DLD1 (cell line): Measurements from ENCODE around the gene PAK2.
"Not testable (repeated sequence)": the region's sequence is repeated elsewhere in the genome, so short reads cannot be mapped to it uniquely, and the experiment has no call there.

ENCODE experiments used
- in situ Hi-C: cut with HindIII; loops from 2 replicates; pipeline ENCODE4 v1.10.0; 2017; ENCODE audit warnings: low sequenced_read_pairs

The PAK2 gene

DNA sequence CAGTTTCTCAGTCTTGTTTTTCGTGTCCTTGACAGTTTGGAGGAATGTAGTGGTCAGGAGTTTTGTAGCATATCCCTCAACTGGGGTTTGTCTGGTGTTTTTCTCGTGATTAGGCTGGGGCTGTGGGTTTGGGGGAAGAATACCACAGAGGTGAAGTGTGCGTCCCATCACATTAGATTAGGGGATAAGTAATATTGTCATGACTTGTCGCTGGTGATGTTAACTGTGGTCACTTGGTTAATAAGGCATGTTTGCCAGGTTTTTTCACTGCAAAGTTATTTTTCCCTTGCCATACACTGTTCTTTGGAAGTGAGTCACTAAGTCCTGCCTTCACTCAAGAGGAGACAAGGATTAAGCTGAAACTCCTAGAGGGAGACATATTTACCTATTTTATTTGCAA is 39.1 kb downstream of the PAK2 start:
- in situ Hi-C loops: no loop called here

GRCh38 chr3:196782511-196782910 is 42.9 kb downstream of the PAK2 start:
- in situ Hi-C loops: no loop called here

- in situ Hi-C loops: no loop called here
Observed at GRCh38 chr3:196788528-196788927, 48.9 kb downstream of the PAK2 start.

- in situ Hi-C loops: no loop called here
Observed at GRCh38 chr3:196789885-196790359, 50.3 kb downstream of the PAK2 start.

DNA sequence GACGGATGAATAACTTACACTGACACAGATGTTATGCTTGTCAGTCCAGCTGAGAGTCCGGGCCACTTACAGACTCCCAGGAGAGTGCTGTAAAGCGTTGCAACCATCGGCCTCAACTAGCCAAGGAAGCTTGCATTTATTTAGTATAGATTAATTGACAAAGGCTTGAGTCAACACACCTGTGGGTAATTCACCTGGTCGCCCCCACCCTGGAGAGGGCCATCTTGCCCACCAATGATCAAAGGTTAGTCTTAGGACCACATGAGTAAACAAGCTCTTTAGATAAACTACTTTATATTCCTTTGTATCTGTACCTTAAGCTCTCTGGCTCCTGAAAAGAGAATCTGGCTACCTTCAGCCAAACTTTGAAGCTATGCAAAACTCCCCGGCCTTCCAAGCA is 51.0 kb downstream of the PAK2 start:
- in situ Hi-C loops: no loop called here

- in situ Hi-C loops: no loop called here
Observed at GRCh38 chr3:196792771-196793170, 53.1 kb downstream of the PAK2 start.

DNA sequence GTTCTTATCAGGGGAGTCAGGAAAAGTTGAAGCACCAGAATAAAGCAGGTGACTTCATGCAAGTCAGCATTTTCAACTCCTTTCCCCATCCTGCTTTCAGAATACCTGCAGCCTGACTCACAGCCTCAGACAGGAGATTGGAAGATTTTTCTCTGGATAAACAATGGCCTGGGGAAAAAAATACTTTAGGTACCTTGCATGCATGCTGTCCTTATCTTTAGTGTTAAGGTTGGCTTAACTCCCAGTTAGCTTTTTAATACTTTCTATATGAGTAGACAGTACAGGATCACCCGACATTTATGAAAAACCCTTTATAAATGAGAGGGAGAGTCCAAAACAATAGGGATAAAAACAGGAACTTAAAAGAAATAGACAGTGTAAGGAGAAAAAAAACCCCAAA is 53.6 kb downstream of the PAK2 start:
- in situ Hi-C loops: no loop called here

GRCh38 chr3:196794467-196794866 is 54.8 kb downstream of the PAK2 start:
- in situ Hi-C loops: no loop called here

GRCh38 chr3:196796317-196796716 is 56.7 kb downstream of the PAK2 start:
- in situ Hi-C loops: no loop called here

DNA sequence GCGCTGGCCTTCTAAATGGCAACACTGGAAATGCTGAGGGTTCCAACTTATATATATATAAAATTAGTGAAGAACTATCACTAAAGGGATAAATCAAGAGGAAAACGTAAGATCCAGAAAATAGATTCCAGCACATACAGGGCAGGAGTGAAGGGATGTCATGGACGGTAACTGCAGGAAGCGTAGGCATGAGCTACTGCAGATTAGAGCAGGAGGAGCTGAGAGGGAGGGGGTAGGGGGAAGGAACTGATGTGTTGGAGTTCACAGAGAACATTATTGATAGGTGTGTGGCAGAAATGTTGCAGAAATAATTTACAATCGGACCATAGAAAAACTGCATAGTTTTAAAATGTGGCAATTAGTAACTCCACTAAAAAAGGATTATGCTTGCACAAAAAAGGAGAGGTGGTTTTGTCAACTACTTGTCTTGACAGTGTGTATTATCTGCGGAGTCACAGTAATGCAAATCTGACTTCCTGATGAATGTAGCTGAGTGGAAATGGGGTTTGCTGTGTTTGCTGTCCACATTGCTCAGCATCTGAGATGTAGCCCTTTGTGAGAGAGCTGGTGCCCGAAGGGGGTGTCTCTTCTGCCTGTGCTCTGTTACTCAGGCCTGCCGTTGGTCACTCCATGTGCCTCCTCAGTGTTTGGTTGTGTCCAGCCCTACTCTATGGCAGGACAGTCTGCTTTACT is 61.2 kb downstream of the PAK2 start:
- in situ Hi-C loops: no loop called here

DNA sequence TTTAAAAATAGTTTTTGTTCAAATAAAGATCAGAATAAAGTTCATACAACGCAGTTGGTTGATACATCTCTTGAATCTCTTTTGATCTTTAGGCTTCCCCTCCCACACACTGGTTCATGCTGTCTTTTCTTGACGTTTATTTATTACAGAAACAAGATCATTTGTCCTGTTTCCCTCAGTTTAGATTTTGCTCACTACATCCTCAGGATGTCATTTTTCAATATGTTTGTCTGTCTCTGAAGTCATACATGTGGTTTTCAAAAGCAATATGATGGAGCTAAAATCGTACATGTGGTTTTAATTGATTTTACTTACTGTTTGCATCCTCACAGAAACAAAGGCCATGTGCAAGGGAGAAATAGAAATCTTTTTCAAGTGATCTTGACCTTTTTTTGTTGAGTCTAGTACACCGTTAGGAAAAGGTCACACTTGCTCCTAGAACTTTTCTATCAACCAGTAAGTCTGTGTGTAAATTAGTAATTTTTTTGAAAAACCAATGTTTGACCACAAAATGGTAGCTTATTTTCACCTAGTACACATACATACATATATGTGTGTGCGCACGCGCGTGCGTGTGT is 64.3 kb downstream of the PAK2 start:
- in situ Hi-C loops: no loop called here

- in situ Hi-C loops: no loop called here
Observed at GRCh38 chr3:196804773-196805172, 65.1 kb downstream of the PAK2 start.

- in situ Hi-C loops: no loop called here
Observed at GRCh38 chr3:196810963-196811581, 71.4 kb downstream of the PAK2 start.

DNA sequence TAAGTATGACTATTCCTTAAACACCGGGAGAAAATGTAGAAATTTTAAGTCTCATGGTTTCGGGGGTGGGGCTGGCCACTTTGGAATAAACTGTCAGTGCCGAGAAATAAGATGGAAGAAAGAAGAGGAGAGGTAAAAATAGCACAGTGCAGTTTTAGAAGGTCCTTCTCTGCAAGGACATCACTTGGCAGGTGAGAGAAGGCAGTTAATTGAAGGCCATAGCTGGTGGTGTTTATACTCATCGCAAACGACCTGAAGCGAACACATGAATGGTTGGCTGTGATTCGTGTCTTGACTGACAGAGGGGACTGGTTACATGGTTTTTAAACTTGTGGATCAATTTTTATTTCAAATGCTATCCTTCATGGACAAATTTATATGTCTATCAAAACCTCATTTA is 73.2 kb downstream of the PAK2 start:
- in situ Hi-C loops: no loop called here

DNA sequence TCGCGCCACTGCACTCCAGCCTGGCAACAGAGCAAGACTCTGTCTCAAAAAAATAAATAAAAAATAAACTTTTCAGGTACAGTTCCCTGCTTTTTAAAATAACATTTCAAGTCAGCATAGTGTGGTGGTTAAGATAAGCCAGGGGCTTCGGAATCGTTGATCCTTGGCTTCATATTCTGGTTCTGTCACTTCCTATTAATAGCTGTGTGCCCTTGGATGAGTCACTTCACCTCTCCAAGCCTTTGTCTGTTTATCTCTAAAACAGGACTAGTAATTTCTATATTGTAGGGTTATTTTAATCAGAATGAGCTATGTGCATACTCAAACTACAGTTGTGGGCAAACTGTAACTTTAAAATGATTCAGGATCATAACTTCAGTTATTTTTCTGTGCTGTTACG is 74.2 kb downstream of the PAK2 start:
- in situ Hi-C loops: no loop called here

- in situ Hi-C loops: no loop called here
Observed at GRCh38 chr3:196821806-196822355, 82.2 kb downstream of the PAK2 start.

GRCh38 chr3:196829651-196830050 is 90.0 kb downstream of the PAK2 start:
- in situ Hi-C loops: not testable (repeated sequence)

GRCh38 chr3:196835086-196835485 is 95.4 kb downstream of the PAK2 start:
- in situ Hi-C loops: no loop called here

- in situ Hi-C loops: not testable (repeated sequence)
Observed at GRCh38 chr3:196836626-196837025, 97.0 kb downstream of the PAK2 start.

DNA sequence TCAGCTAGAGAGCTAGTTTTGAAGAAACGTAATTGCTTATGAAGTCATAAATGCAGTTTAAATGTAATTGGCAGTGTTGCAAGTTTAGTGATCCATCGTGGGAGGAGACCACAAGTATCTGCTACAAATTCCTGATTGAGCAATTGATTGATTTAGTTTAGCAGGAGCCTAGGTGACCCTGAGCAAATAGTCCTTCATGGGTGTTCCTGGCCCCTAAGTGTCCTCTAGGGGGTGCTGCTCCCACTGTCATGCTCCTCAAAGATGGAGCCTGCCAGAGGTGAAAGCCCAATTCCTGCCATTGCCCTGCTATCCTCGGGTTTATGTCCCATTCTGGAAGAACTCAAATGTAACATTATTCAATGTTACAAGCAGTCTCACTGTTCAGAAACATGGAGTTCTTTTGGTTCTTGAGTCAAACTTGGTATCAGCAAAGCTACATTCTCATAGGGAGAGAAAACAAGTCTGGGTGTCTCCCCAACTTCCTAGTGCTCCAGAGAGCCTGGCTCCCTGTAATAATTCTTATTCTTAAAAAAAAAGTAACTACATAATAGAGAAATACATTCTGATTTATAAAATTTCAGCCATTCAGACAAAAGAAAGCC is 98.3 kb downstream of the PAK2 start:
- in situ Hi-C loops: no loop called here

DNA sequence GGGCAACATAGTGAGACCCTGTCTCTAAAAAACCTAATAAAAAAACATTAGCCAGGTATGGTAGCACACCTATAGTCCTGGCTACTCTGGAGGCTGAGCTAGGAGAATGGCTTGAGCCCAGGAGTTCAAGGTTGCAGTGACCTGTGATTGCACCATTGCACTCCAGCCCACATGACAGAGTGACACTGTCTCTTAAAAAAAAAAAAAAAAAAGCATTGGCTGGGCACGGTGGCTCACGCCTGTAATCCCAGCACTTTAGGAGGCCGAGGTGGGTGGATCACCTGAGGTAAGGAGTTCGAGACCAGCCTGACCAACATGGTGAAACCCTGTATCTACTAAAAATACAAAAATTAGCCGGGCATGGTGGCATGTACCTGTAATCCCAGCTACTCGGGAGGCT is 99.7 kb downstream of the PAK2 start:
- in situ Hi-C loops: not testable (repeated sequence)
